Measurements from ENCODE around the gene MGAT1. TPM values are rescaled to one million over a fixed set of nuclear protein-coding genes. Genes with fewer than 3 reads are reported as not detected.

The MGAT1 gene
- total RNA-seq, 1 experiment from 2014 or later: 72.7 TPM

DNA sequence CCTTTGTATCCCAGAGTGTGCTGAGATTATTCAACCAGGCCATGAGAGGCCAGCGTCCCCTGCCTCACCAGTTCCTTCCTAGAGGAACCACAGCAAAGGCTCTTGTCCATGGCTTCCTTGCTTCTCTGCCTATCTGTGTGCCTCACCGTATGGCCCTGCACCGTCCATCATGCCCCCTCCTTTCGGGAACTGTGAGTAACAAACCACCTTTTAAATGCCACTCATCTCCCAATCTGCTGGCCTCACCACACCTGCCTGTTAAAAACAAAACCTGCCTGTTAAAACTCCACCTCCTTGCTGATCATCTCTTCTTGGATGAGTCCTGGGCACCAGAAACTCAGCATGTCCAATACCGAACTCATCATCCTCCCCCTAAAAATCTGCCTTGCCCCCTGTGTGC, 58.4 kb downstream of the MGAT1 start:
- H3K4me1 ChIP-seq (ENCODE audit: insufficient read depth, low read length): no peaks in the 10 kb centered on the region
- Mint-ChIP-seq H3K36me3 (ENCODE audit: insufficient read depth in 1 of 3, low read depth in 3 of 3) (no peaks in the 10 kb centered on the region), H3K27ac (no peak overlapping the region), H3K4me1 (no peaks in the 10 kb centered on the region), H3K4me3 (no peak overlapping the region), H3K9me3 (no peaks in the 10 kb centered on the region; a peak in 1 of 5 replicates), H3K27me3 (ENCODE audit: low read depth) (peaks cover 19% of the 10 kb centered on the region)
- no peak overlapping the region for H2BK12ac ChIP-seq (ENCODE audit: insufficient read length, low read depth, low read length)
- no peak overlapping the region for H3K27ac ChIP-seq (ENCODE audit: insufficient read length, low read depth, low read length)
- no peak overlapping the region for H3K56ac ChIP-seq (ENCODE audit: insufficient read length, low read depth, low read length)
- H3K9ac ChIP-seq (ENCODE audit: extremely low read depth, insufficient read length, low read length): no peak overlapping the region
- H4K5ac ChIP-seq (ENCODE audit: insufficient read length, low read depth, low read length): no peak overlapping the region
- H4K8ac ChIP-seq (replicated peaks; ENCODE audit: insufficient read length, low read depth, low read length): no peak overlapping the region
- H2AFZ ChIP-seq (ENCODE audit: low read length): no peak overlapping the region
- H3T11ph ChIP-seq (ENCODE audit: low read length): no peak overlapping the region
- H3K79me1 ChIP-seq (ENCODE audit: insufficient read depth, low read depth, low read length, poor library complexity, severe bottlenecking): no peaks in the 10 kb centered on the region
- no peak overlapping the region for H4K91ac ChIP-seq (ENCODE audit: insufficient read length, low read depth, low read length)
- TF ChIP-seq, protein P1, sequence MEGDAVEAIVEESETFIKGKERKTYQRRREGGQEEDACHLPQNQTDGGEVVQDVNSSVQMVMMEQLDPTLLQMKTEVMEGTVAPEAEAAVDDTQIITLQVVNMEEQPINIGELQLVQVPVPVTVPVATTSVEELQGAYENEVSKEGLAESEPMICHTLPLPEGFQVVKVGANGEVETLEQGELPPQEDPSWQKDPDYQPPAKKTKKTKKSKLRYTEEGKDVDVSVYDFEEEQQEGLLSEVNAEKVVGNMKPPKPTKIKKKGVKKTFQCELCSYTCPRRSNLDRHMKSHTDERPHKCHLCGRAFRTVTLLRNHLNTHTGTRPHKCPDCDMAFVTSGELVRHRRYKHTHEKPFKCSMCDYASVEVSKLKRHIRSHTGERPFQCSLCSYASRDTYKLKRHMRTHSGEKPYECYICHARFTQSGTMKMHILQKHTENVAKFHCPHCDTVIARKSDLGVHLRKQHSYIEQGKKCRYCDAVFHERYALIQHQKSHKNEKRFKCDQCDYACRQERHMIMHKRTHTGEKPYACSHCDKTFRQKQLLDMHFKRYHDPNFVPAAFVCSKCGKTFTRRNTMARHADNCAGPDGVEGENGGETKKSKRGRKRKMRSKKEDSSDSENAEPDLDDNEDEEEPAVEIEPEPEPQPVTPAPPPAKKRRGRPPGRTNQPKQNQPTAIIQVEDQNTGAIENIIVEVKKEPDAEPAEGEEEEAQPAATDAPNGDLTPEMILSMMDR (conservative IDR thresholded peaks at IDR 0.05): no peak
- no CpG with 5 or more reads among the region's 5 CpGs for WGBS (ENCODE audit: extremely low coverage, insufficient read length, low lambda C conversion rate)
- H2BK15ac ChIP-seq (ENCODE audit: low read depth, low read length): no peak overlapping the region
- H3K4me2 ChIP-seq (ENCODE audit: insufficient read depth, insufficient read length, low read length): no peak overlapping the region
- H3K23ac ChIP-seq (ENCODE audit: insufficient read length, low read depth, low read length): no peak overlapping the region
- DNase-seq: no peak
- H3K23me2 ChIP-seq (ENCODE audit: insufficient read length, low read depth, low read length, poor library complexity, severe bottlenecking): no peaks in the 10 kb centered on the region
- H3K4ac ChIP-seq (ENCODE audit: low read depth, low read length): no peak overlapping the region
- no peak overlapping the region for H2BK20ac ChIP-seq (ENCODE audit: low read depth, low read length, poor library complexity, severe bottlenecking)
- H3K27me3 ChIP-seq (ENCODE audit: insufficient read depth, low read length): no peaks in the 10 kb centered on the region; the same call in 1 of the 2 replicates
- H2BK120ac ChIP-seq (ENCODE audit: low read depth, low read length, poor library complexity, severe bottlenecking): no peak overlapping the region
- no peaks in the 10 kb centered on the region for H3K9me3 ChIP-seq (ENCODE audit: control insufficient read depth, low read depth, low read length)
- no peaks in the 10 kb centered on the region for H3K79me2 ChIP-seq (ENCODE audit: insufficient read depth, low read length)
- H3K18ac ChIP-seq (ENCODE audit: insufficient read length, low read depth, low read length): no peak overlapping the region
- H2BK5ac ChIP-seq (ENCODE audit: insufficient read length, low read length): no peak overlapping the region
- H2AK5ac ChIP-seq (ENCODE audit: insufficient read length, low read length): no peak overlapping the region
- H4K20me1 ChIP-seq (ENCODE audit: control insufficient read depth, insufficient read depth, insufficient read length): no peaks in the 10 kb centered on the region
- no peak overlapping the region for H3K14ac ChIP-seq (ENCODE audit: insufficient read depth, low read length)
